ENCODE measurements around the gene CDK17.

DNA sequence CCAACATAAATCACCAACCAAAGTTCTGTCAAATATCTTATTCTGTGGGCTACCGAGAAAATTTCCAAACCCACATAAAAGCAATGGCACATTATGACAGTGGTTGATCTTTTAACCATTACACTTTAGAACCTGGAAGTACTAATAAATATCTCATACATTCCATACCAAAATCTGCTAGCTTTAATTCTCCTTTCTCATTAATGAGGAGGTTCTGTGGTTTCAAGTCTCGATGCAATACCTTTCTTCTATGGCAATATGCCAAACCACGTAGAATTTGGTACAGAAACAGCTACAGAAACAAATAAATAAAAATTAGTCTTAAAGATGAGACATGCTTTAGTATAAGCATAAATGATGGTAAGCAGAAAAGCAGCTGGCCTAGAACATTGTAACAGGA lies 105.4 kb downstream of the CDK17 start:
- TF ChIP-seq POLR2A (IDR thresholded peaks at IDR 0.05; ENCODE audit: low read depth, low read length), result no peak
- no peak for TF ChIP-seq POLR2AphosphoS5 (IDR thresholded peaks at IDR 0.05; ENCODE audit: low read depth, low read length)
- TF ChIP-seq TAF1 (IDR thresholded peaks at IDR 0.05; ENCODE audit: borderline replicate concordance, low read depth, low read length), result no peak

Data from GM12892 (cell line).